Stomach (tissue), 4 donors: ENCODE data around the gene GUCD1.

Experiments
- POLR2AphosphoS5 ChIP-seq, 3 donors: sonication (generic); formaldehyde crosslinking; IDR thresholded peaks; one replicate each; pipeline ENCODE4 v1.6.1; 2016; ENCODE audit warnings: antibody characterized with exemption in 3 of 3
- TF ChIP-seq, protein P1 (sequence below), 7 experiments: fragments of 450-650 bp in 4 of 7; fragments of 200-600 bp in 3 of 7; sonication (generic) in 3 of 7; IDR thresholded peaks; one replicate each; pipeline ENCODE4 v1.5.1; 2016 to 2019; ENCODE audit warnings: antibody characterized with exemption in 7 of 7, control low read depth in 2 of 7, mild to moderate bottlenecking in 1 of 7

DNA sequence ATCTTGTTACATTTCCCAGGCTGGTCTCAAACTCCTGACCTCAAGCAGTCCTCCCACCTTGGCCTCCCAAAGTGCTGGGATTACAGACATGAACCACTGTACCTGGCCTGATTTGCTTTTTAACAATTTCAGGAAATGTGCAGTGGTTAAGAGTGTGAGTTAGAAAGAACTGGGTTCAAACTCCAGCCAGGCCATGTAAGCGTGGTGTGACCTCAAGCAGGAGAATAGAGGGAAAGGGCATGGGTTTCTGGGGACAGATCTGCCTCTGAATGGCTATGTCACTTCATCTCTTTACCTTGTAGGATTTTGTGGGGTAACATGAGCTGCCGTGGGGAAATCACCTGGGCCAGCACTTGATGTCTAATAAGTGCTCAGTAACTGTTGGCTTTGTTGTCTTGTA lies 10.1 kb upstream of the GUCD1 start:
- TF ChIP-seq, protein P1, sequence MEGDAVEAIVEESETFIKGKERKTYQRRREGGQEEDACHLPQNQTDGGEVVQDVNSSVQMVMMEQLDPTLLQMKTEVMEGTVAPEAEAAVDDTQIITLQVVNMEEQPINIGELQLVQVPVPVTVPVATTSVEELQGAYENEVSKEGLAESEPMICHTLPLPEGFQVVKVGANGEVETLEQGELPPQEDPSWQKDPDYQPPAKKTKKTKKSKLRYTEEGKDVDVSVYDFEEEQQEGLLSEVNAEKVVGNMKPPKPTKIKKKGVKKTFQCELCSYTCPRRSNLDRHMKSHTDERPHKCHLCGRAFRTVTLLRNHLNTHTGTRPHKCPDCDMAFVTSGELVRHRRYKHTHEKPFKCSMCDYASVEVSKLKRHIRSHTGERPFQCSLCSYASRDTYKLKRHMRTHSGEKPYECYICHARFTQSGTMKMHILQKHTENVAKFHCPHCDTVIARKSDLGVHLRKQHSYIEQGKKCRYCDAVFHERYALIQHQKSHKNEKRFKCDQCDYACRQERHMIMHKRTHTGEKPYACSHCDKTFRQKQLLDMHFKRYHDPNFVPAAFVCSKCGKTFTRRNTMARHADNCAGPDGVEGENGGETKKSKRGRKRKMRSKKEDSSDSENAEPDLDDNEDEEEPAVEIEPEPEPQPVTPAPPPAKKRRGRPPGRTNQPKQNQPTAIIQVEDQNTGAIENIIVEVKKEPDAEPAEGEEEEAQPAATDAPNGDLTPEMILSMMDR (IDR thresholded peaks at IDR 0.05): no peak
- no peak for TF ChIP-seq POLR2AphosphoS5 (IDR thresholded peaks at IDR 0.05)
